GM18907 (cell line): ENCODE measurements around the gene SEPHS2.
A peak's percentile ranks its signal among the peaks of the same experiment; 100 is the strongest.
"Not testable (repeated sequence)": the region's sequence is repeated elsewhere in the genome, so short reads cannot be mapped to it uniquely, and the experiment has no call there.

Experiments
- ATAC-seq: cut with Tn5 transposase; IDR thresholded peaks from one replicate; pipeline ENCODE4 v1.9.1; 2021; ENCODE audit warnings: mild to moderate bottlenecking, moderate library complexity; ENCODE audit not compliant: unreplicated experiment

SEPHS2 gene

DNA sequence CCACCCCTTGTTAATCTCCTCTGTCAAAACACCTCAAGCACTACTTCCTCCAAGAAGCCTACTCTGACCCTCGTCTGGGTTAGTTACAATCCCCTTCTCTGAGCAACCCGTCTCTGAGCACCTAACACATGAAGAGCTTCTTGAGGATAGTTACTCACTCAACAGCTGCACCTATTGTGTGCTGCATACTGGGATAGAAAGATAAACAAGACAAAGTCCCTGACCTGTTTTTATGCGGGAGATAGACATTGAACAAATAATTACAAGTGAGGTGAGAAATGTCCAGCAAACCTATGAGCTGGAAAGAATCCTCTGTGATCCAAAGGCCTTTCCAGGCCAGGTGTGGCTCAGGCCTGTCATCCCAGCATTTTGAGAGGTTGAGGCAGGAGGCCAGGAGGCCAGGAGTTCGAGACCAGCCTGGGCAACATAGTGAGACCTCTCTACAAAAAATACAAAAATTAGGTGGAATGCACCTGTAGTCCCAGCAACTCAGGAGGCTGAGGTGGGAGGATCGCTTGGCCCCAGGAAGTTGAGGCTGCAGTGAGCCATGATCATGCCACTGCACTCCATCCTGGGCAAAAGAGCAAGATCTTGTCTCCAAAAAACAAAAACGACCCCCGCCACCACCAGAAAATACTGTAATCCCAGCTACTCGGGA, 43.8 kb downstream of the SEPHS2 start:
- ATAC-seq: no peak

DNA sequence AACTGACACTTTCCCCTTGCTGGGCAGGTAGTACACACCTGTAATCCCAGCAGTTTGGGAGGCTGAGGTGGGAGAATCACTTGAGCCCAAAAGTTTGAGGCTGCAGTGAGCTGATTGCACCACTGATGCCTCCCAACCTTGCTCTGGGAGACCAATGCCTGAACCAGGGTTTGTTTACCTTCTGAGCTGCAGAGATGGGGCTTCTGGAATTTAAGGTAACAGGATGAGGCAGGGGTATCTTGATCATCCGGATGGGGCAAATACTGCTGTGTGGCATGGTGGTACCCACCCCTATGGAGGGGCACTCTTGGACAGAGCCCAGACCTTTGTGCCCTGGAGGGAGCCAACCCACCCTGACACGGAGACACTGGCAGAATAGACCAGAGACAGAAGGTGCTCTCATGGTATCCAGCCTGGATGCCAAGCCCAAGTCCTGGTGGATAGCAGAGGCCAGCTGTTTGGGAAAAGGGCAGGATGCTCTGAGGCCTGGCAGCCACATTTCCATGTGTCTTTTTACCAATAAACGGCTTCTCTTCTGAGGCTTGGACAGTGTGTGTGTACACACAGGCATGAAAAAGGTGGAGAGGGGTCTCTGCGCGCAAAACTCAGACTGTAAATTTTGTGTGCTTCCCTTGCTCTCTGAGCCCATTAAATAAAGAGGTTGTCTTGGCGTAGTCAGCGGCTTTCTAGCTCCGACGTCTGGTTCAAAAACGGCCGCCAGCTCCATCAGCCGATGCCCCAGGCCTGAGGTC, 46.1 kb downstream of the SEPHS2 start:
- no peak for ATAC-seq

DNA sequence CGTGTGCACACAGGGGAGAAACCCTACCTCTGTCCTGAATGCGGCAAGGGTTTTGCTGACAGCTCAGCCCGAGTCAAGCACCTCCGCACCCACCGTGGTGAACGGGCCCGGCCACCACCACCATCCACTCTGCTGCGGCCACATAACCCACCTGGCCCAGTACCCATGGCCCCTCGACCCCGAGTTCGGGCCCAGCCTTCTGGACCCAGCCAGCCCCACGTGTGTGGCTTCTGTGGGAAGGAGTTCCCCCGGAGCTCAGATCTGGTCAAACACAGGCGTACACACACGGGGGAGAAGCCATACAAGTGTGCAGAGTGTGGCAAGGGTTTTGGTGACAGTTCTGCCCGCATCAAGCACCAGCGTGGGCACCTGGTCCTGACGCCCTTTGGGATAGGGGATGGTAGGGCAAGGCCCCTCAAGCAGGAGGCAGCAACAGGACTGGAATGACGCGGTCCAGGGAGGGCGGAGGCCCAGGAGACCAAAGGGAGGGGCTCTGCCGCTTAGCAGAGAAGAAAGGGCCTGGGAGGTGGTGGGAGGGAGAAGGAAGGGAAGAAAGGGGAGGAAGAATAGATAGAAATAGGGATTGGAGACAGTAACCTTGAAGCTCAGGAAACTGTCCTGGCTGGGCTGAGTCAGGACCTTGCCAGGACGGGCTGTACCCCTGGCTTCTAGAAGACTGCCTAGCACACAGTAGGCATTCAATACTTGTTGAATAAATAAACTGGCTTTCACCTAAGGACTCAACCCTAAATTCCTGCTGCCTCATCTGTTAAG, 46.8 kb downstream of the SEPHS2 start:
- ATAC-seq: no peak

DNA sequence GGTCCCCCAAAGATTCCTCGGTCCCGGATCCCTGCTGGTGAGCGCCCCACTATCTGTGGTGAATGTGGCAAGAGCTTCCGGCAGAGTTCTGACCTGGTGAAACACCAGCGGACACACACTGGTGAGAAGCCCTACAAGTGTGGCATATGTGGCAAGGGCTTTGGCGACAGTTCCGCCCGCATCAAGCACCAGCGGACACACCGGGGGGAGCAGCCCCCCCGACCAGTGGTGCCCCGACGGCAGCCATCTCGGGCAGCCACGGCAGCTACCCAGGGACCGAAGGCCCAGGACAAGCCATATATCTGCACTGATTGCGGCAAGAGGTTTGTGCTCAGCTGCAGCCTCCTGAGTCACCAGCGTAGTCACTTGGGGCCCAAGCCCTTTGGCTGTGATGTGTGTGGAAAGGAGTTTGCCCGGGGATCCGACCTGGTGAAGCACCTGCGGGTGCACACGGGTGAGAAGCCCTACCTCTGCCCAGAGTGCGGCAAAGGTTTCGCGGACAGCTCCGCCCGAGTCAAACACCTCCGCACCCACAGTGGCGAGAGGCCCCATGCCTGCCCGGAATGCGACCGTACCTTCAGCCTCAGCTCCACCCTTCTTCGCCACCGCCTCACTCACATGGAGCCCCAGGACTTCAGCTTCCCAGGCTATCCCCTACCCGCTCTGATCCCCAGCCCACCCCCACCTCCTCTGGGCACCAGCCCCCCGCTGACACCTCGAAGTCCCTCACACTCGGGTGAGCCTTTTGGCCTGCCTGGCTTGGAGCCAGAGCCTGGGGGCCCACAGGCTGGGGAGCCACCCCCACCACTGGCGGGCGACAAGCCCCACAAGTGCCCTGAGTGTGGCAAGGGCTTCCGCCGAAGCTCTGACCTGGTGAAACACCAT, 47.7 kb downstream of the SEPHS2 start:
- ATAC-seq: no peak

DNA sequence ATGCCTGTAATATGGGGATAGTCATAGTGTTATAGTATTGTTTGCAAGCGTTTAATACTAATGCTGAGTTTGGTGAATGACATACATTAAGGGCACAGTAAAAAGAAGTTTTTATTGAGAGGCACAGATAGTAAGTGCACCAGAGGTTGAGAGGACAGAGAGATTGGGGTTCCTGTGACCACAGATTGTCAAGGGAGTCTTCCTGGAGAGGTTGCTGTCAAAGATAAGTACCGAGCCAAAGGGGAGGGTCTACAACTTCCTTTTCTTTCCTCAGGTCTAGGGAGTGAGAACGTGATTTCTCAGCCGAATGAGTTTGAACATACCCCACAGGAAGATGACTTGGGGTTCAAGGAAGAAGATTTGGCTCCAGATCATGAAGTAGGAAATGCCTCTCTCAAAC, 48.6 kb downstream of the SEPHS2 start:
- no peak for ATAC-seq

DNA sequence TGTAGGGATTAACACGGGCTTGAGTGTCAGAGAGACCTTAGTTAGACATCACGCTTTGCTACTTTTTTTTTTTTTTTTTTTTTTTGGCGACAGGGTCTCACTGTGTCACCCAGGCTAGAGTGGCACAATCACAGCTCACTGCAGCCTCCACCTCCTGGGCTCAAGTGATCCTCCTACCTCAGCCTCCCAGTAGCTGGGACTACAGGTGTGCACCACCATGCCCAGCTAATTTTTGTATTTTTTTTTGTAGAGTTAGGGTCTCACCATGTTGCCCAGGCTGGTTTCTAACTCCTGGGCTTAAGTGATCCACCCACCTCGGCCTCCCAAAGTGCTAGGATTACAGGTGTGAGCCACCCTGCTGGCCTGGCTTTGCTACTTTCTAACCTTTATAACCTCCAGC, 49.0 kb downstream of the SEPHS2 start:
- ATAC-seq: not testable (repeated sequence)

DNA sequence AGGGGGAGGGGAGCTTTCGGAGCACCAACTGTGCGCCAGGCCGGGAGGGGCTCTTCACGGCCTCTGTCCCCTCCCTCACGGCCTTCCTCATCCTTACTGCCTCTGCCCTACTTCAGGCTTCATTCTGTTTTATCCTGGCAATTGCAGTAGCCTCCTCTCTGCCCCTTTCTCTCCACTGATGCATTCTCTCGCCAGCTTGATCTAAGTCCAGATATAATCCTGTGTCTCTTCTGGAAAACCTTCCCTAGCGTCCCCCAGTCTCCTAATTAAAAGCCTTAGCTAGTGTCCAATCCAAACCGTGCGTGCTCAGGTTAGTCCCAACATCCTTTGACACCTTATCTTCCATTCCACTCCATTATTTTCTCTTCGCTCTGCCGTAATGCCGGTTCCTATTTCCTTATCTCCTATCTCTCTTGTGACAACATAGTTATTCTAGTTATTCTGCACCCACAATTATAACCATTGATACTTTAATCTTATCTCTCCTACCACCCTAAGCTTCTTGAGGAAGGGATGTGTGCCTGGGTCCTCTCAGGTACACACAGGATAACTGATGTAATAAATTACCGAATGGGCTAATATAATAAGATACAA, 49.6 kb downstream of the SEPHS2 start:
- ATAC-seq: no peak

DNA sequence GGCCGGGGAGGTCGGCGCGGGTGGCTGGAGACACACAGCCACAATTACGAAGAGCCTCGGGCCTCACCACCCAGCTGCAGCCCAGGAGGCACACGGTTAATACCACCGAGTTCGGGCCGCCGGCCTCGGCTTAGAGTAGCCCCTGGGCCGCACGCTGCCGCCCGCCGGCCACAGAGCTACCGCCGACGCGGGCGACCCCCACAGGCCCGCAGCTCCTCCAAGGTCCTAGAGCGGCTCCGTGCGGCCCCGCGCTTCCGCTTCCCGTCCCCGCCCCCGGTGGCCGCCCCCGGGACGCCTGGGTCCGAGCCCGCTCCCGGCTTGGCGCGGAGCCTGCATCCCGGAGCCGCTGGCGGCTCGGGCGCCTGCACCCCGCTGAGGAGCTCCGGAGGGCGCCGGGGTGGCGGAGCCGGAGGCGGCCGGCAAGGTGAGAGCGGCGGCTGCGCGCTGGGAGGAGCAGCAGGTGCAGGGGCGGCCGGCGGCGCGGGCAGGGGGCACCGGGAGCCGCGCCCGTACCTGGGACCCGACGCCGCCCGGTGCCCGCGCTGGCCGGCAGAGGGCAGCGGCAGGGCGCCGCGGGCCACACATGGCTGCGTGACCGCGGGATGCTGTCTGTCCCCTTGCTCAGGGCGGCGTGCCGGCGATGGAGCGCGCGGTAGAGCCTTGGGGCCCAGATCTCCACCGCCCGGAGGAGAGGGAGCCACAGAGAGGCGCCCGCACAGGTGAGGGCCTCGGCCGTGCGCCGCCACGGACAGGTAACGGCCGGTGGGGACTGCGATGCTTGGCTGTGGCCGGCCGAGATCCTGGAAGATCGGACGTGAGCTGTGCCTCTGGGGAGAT, 50.3 kb downstream of the SEPHS2 start, which contains the start of gene ZNF48:
ZNF48 (plus strand) TSS at position 266 of the 837 bp plus-strand sequence; CDS start at position 641, 375 bp downstream.
- peak; percentile 65 for ATAC-seq

DNA sequence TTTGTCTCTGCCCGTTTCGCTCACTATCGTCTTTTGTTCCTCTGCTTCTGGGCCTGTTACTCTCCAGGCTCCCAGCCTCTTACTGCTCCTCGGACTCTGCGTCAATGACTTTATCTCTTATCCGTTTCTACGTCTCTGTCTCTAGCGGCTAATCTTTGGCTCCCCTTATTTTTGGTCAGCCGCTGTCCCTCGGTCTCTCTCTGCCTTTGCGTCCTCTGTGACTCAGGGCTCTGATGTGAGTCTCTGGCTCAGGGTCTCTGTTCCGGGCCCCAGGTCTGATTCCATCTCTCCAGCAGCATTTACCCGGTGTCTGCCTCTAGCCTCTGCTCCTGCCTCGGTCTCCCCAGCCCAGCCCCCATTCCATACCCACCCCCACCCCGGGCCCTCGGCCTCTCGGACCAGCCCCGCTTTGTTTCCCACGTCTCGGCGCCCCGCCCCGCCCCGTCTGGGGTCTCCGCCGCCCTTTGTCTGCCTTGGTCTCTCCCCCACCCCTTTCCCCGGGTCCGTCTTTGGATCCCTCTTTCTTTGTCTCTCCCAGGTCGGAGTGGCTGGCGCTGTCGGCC, 51.0 kb downstream of the SEPHS2 start:
- ATAC-seq: no peak
